NK-92 (cell line): ENCODE results near the gene GRAP.
"Not testable (repeated sequence)": the region's sequence is repeated elsewhere in the genome, so short reads cannot be mapped to it uniquely, and the experiment has no call there.

ENCODE experiments used
- DNase-seq: peaks from one replicate; lab custom pipeline; 2025; ENCODE audit not compliant: unreplicated experiment; lab: John Stamatoyannopoulos, UW

Gene GRAP

DNA sequence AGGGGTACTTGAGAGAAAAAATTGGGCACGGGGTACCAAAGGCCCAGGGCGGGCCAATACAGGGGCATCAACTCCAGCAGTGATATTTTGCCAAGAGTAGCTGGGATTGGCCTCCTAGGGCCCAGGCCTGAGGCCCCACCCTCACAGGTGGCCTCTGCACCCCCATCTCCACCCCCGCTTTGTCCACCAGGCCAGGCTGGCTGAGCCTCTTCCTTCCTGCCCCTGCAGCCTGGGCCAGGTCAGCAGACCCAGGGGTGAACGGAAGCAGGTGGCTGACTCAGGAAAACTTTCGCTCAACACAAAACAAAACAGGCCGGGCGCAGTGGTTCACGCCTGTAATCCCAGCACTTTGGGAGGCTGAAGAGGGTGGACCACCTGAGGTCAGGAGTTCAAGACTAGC lies 3.7 kb downstream of the GRAP start:
- DNase-seq = not testable (repeated sequence)

DNA sequence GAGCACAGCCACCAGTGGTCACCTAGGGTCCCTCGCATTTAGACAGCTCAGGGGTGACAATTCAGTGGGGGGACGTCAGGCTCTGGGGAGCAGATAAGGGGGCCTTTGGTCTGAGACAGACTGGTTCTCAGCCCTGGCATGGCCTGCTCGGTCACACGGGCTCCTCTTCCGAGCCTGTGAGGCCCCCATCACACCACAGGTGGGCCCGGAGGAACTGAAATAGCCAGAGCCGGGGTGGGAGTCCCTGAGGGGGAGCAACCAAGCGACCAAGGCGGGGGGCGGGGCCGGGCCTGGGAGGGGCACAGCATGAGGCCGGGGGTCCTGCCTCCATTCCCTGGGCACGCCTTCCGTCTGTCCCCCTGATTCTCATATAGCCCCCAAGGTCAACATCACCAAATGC lies 4.4 kb downstream of the GRAP start:
- not testable (repeated sequence) for DNase-seq

DNA sequence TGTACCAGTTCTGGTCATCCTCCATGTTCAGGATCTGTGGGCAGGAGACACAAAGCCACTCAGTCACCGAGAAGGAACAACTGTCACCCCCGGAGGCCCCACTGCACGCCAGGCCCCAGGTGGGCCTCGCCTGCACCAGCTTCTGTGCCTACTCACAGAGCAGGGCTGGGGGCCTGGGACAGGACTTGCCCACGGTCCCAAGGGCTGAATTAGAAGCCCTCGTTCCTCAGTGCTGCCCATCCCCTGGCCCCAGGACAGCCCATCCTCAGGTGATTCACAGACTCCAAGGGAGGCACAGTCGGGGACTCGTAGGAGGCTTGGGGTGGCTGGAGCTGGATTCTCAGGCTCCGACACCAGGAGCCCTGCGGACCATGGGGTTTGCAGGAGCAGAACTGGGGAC lies 4.9 kb downstream of the GRAP start:
- DNase-seq = not testable (repeated sequence)

DNA sequence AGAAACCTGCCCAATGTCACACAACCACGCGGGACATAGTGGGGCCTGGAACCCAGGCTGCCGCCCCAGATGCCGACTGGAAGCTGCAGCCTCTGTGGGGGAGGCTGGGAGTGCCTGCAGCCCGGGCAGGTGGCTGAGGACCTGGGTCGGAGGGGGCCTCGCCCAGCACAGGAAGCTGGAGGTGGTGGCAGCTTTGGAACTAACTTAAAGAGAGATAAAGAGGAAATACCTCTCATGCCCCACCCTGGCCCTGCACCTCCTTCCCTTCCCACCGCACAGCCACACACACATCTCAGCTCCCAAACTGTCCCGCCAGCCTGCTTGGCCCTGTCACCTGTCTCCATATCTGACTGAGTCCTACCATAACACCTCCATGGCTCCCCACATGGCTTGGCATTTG lies 6.4 kb downstream of the GRAP start:
- not testable (repeated sequence) for DNase-seq

DNA sequence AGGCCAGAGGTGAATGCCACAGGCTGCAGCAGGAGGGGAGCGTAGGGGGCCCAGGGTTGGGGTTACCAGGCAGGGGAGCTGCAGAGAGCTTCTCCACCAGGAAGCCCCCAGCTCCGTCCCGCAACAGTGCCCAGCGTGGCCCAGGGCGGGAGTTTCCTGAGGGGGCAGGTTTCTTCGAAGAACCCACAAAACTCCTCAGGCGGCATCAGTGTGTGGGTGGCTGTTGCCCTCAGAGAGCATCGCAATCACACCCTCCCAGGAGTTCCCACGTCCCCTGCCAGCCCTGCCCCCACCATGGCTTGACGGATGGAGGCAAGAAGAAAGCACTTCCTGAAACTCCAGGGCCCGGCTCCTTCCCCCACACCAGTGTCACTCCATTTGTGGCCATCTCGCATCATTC lies 8.0 kb downstream of the GRAP start:
- not testable (repeated sequence) for DNase-seq

DNA sequence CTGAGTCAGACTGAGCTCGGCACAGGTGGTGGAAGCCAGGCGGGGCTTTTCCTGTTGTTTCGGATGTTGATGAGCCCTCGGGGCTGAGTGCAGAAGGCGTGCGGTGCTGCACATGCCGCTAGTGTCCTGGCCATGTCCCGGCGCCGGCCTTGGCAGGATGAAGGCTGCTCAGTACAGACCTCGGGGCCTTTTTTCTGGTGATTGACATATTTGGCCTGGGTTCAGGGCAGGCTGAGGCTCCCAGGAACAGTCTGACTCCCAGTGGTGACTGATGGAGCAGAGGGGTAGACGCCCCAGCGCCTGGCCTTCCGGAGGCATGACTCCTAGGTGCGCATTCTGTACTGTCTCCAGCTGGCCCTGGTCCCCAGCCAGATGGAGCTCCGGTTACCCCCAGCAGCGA lies 8.8 kb downstream of the GRAP start:
- DNase-seq = not testable (repeated sequence)

DNA sequence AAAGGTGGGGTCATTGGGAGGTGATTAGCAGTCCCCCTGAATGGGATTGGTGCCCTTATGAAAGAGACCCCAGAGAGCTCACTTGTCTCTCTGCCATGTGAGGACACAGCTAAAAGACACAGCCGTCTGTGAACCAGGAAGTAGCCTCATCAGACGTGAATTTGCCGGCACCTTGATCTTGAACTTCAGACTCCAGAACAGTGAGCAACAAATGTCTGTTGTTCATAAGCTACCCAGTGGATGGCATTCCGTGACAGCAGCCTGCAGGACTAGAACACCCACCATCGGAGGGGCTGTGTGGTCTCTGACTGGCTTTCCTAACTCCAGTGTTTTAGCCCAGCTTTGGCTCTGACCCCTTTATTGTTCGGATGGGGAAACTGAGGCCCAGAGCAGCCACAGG lies 9.2 kb downstream of the GRAP start:
- not testable (repeated sequence) for DNase-seq

DNA sequence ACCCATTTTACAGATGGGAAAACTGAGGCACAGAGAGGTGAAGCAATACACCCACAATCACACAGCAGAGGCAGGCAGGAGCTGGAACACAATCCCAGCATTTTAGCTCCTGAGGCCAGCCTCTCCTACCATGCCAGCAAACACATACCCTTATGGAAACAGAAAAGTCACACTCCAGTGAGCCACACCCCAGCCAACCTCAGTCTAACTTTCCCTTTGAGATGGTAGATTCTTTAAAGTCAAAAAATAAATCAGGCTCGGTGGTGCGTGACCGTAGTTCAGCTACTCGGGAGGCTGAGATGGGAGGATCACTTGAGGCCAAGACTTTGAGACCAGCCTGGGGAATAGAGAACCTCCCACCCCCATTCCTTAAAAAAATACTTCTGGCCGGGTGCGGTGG lies 10.6 kb downstream of the GRAP start:
- not testable (repeated sequence) for DNase-seq

DNA sequence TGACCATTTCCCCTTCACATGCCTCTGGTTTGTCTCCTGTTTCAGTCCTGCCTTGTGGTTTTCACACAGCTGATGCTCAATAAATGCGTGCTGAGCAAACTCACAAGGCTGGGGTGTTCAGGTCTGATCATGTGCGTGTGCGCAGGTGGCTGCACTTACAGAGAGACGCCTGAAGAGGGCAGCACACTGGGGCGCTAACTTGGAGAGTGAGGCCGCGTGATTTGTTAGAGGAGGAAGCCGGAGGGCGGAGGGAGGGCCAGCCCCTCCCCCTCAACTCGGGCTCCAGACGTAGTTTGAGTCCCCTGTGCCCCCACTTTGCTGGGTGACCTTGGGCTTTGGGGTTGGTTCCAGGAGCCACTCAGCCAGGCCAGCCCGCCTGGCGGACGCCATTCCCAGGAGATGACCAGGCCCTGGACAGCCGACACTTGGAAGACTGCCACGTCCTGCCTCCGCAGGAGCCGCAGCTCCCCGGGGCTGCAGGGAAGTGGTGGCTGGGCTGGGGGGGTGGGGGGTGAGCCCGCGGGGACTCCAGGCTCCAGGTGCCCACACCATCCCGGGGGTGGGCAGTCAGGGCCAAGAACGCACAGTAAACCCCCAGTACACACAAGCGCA lies 14.3 kb downstream of the GRAP start:
- DNase-seq = not testable (repeated sequence)

DNA sequence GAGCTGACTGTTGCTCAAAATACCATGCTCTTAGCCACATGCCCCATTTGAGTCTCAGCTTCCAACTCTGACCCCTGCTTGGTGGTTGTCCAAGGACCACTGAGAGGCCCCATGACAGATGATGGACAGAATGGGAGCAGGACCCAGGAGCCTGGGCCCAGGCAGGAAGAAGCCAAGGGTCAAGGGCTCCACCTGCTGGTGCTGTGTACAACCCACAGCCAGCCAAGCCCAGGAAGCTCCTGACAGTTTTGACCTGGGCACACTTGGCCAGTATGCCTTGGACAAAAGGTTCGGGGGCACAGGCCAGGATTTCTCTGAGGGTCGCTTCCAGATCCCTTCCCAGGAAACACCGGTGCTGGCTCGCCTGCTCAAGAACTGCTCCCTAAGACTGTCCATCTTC lies 15.0 kb downstream of the GRAP start:
- DNase-seq = not testable (repeated sequence)

DNA sequence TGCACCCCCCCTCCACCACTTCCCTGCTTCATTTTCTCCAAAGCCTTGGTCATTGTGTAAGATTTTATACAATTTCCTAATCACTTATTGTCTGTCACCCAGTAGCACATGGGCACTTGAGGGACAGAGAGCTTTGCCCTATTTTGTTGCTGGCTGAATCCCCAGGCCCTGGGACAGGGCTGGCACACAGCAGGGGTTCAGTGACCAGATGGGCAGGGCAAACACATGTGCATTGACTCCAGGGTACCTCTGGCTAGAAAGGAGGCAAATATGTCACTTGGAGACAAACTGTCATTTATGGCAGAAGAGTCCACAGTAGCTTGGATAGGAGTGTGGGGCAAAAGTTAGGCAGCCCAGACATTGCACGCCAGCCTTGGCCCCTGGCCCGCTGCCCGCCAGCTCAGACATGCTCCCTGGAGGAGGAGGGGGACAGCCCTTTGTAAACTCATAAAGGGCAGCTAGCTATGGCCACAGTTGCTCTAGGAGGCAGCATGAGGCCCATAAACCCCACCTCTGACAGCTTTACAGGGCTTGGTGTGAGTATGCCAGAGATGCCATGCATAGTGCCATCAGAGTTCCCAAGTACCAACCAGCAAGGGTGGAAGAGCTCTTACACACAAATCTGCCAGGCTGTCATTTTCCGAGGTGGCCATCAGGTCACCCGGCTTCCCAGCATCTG lies 15.8 kb downstream of the GRAP start:
- not testable (repeated sequence) for DNase-seq

DNA sequence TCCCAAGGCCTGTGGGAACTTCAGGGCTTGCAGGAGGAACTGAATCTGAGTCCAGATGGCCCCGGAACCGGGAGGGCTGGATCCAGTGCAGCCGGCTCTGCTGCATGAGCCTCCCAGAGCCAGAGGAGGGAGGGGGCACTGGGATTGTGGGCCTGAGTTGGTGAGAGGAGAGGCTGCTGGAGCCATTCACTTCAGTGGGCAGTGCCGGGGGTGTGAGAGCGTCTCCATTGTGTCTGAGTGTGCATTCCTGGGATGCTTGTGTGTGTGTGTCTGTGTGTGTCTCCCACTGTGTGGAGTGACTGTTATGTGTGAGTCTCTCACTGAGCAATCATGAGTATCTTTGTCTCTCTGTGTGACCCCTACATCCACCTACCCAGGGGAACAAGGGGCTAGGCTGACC lies 17.0 kb downstream of the GRAP start:
- DNase-seq = not testable (repeated sequence)

DNA sequence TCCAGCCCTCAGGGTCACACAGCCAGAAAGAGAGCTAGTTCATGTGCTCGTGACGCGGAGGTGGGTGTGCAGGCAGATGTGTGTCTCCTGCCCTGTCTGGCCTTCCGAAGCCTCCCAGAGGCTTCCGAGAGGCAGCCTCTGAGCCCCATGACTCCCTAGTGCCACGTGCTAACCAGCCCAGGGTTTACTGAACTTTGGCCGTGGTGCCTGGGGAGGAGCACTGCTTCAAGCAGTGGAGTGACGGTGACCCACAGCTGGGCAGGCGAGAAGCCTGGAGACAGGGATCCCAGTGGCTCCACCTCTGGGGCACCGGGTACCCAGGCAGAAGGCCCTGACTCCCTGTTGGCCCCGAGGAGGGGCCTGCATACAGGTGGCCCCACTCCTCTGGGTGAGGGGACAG lies 18.1 kb downstream of the GRAP start:
- DNase-seq = not testable (repeated sequence)

DNA sequence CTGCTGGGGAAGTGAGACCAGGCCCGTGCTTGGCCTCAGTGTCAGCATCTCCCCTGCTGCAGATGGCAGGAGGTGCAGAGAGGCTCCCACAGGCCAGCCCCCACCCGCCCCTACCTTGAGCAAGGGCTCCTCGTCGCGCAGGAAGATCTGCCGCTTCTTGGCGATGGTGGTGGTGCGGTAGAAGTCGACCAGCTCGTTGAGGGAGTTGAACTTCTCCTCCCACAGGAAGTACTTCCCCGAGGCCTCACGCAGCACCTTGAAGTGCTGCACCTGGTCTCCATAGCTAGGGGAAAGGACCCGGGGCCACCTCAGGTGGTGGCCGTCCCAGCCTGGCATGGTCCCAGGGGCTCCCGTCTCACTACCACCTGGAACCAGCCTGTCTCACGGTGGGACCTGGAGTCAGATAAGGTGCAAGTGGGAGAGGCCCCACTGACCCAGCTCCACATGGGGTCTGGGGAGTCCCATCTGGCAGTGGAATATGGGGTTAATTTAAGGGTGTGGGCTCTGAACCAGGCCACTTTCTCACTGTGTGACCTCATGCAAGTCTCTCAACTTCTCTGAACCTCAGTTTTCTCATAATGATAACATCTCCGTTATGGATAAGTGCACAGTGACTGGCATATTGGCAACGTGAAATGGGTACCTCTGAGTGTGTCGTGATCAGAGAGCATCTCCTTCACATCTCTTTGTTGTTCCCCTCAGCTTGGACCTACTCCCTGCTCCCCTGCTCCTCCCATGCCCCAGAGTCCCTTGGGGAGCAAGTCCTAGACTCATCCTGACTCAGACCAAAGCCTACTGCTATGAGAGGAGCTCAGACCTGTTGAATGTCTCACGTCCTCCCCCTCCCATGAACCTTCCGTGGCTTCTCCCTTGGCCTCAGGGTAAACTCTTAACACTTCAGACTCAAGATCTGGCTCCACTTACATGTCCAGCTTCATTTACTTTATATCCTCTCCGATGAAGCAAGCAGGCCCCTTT lies 22.4 kb downstream of the GRAP start:
- no peak for DNase-seq

DNA sequence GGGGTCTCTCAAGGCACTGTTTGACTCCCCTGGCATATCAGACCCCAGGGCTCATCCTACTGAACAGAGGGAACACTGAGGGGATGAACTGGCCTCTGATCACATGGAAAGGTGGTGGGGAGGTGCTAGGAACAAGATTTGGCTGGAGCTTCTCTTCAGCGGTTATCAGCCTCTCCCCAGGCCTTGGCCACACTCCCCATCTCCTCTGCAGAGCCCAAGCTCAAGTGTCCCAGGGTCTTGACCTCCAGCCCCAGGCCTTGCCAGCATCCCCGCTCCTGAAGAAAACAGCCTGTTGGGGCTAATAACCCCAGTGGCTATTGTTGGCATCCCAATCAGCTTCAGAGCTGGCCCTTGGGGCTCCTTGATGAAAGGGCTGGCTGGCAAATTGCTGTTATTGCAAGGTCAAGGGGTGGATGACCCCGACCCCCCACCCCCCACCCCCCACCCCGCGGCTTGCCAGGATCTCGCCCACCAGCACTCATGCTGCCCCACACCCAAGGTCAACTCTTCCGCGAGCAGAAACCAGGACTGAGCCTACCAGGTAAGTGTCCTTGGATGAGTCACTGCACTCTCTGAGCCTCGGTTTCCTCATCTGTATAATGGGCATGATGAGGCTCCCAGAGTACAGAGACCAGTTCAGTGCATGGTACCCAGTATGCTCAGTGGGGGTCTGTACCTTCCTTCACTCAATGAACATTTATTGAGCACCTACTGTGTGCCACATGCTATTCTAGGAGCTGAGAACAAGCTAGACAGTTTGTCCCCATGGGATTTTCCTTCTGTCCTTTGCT lies 23.4 kb downstream of the GRAP start:
- no peak for DNase-seq

DNA sequence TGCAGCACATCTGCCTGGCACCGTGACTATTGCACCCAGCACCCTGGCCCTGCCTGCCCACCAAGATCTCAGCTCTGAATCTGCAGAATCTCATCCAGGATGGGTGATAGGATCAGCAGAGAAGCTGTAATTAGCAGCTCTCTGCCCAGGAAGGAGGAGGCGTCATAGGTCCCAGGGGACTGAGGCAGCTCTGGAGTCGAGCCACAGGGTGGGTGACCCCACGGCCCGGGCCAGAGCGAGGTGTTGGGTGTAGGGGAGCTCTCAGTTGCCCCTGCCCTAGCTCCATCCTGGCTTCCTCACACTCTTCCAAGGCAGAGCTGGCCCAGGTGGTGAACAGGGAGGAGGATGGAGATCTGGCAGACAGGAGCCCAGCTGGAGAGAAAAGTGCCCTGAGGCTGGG lies 24.0 kb downstream of the GRAP start:
- no peak for DNase-seq

DNA sequence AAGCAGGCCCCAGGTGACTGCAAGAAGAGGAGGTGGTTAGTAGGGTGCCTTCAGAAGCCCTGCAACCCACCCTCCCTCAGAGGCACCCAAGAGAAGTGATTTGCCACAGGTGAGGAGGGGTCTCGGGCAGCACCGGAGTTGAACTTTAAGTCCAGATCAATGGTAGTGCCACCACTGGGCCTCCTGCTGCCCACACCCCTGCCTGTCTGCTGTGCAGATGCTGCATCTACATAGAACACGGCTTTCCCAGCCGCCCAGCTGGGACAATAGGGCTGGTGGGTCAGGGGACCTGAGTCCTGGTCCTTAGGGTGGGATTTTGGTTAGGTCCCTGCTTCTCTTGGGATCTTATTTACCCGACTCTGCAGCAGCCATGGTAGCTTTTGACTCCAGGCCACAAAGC lies 24.6 kb downstream of the GRAP start:
- DNase-seq = no peak

DNA sequence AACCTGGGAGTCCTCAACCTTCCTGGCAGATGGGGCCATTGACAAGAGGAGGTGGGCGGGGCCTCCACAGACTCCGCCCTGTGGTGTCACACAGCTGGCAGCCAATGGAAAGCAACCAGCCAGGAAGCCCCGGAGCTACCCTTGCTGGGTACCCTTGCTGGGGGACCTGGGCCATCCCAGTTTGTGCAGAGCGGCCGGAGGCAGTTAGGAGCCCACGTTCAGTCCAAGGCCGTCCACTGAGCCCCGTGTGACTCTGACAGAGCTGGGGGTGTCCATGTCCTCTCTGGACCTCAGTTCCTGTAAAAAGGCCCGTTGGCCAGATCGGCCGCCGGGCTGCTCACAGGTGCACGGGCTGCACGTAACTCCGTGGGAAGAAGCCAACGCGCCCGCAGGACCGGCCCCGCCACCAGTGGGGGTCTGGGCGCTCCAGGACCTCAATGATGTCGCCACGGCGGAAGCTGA lies 25.1 kb downstream of the GRAP start:
- no peak for DNase-seq

DNA sequence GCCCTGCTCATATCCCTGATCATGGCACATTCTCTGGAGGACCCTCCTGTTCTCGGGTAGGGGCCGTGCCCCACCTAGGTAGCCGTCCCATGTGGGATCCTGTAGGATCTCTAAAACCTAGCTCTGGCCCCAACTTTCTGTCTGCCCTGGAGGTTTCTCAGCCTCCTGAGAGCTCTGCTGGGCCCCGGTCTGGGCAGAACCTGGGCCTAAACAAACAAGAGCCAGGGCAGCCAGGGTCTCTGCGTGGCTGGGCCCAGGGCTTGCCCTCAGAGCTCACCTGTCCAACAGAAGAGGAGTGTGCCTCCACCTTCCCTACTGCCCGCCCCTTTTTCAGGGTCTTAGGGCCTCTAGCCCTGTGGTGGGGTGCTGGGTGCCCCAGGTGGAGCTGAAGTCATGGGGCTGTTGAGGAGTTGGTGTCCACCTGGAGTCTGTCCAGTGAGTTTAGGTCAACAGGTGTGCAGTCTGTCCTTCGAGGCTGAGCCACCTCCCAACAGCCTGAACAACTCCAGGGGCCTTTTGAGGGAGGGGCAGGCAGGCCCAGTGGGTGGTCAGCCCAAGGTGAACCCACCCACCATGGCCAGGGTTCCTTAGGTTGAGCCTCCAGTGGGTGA lies 25.6 kb downstream of the GRAP start:
- not testable (repeated sequence) for DNase-seq

DNA sequence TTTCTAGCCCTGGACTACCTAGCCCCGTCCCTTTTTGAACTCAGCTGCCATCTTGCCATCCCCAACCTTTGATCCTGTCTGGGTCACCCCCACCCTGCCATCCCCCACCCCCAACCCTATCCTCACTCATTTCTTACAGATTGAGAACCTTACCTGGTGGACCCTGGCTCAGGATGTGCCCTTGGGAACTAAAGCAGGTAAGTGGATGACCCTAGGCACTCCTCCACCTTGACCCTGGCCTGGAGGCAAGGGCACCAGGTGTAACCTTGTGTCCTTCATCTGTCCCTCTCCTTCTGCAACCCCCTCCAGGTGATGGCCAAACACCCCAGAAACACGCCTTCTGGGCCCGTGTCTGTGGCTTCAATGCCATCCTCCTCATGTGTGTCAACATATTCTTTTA lies 26.7 kb downstream of the GRAP start:
- no peak for DNase-seq
